K562 (cell line): ENCODE results near the gene GOPC. TPM values are rescaled to one million over a fixed set of nuclear protein-coding genes. Genes with fewer than 3 reads are reported as not detected.

Experiments
- ARID2 ChIP-seq: fragments of 450-650 bp; IDR thresholded peaks from 2 replicates; pipeline ENCODE4 v1.6.1; 2017; ENCODE audit warnings: antibody characterized with exemption, mild to moderate bottlenecking
- BRF2 ChIP-seq: IDR thresholded peaks from 3 replicates; pipeline ENCODE4 v1.6.1; 2011; ENCODE audit warnings: borderline replicate concordance, mild to moderate bottlenecking; ENCODE audit not compliant: insufficient read length, insufficient read depth
- E2F3 ChIP-seq: fragments of 250-450 bp; sonication (Bioruptor Pico); IDR thresholded peaks from 2 replicates; pipeline ENCODE4 v1.4.0; 2020; ENCODE audit warnings: mild to moderate bottlenecking
- FOXJ2 ChIP-seq: fragments of 200-800 bp; sonication (Bioruptor generic); IDR thresholded peaks from 2 replicates; pipeline ENCODE4 v1.6.1; 2016; ENCODE audit warnings: missing genetic modification characterization, missing compliant biosample characterization
- MCM7 ChIP-seq, 2 experiments: fragments of 450-650 bp; IDR thresholded peaks; 2 replicates each; pipeline ENCODE4 v1.6.1; 2016 to 2018
- MECOM ChIP-seq: fragments of 250-450 bp; sonication (Bioruptor Pico); IDR thresholded peaks from 2 replicates; pipeline ENCODE4 v1.8.0; 2022; ENCODE audit warnings: inconsistent platforms
- MYC ChIP-seq, 2 experiments: fragments of 250-450 bp in 1 of 2; sonication (Bioruptor Pico) in 1 of 2; IDR thresholded peaks; 2 replicates each; pipeline versions ENCODE4 v1.5.1 to v1.6.1; 2012 to 2021; ENCODE audit warnings: low read depth in 2 of 2, borderline replicate concordance in 1 of 2, improper control_type of control experiment in 1 of 2, low read length in 1 of 2, mild to moderate bottlenecking in 1 of 2, moderate library complexity in 1 of 2
- NCOA6 ChIP-seq: fragments of 450-650 bp; IDR thresholded peaks from 2 replicates; pipeline ENCODE4 v1.6.1; 2017; ENCODE audit warnings: mild to moderate bottlenecking
- NFATC3 ChIP-seq: fragments of 450-650 bp; IDR thresholded peaks from 2 replicates; pipeline ENCODE4 v1.6.1; 2017; ENCODE audit warnings: mild to moderate bottlenecking
- PHTF2 ChIP-seq: fragments of 250-450 bp; sonication (Bioruptor Pico); IDR thresholded peaks from 2 replicates; pipeline ENCODE4 v1.5.0; 2021; ENCODE audit warnings: mild to moderate bottlenecking
- POLR2H ChIP-seq: IDR thresholded peaks from 2 replicates; pipeline ENCODE4 v1.6.1; 2016; ENCODE audit warnings: missing genetic modification characterization, low read depth, mild to moderate bottlenecking, control low read depth, missing compliant biosample characterization, moderate library complexity
- PPARD ChIP-seq: fragments of 250-450 bp; sonication (Bioruptor Pico); IDR thresholded peaks from 2 replicates; pipeline ENCODE4 v1.8.0; 2022; ENCODE audit warnings: inconsistent platforms, mild to moderate bottlenecking, moderate library complexity
- RNF219 ChIP-seq: fragments of 250-450 bp; sonication (Bioruptor Pico); IDR thresholded peaks from 2 replicates; pipeline ENCODE4 v1.5.0; 2022; ENCODE audit warnings: mild to moderate bottlenecking
- RUNX1 ChIP-seq: sonication (generic); IDR thresholded peaks from 2 replicates; pipeline ENCODE4 v1.6.1; 2016; ENCODE audit warnings: antibody characterized with exemption, low read depth
- TEAD4 ChIP-seq, 2 experiments: sonication (generic) in 1 of 2; formaldehyde crosslinking in 1 of 2; IDR thresholded peaks; 2 replicates each; pipeline versions ENCODE4 v1.6.1 to v1.8.0; 2012 to 2022; ENCODE audit warnings: borderline replicate concordance in 1 of 2, inconsistent platforms in 1 of 2, low read length in 1 of 2, mild to moderate bottlenecking in 1 of 2, missing genetic modification reagents in 1 of 2
- THRB ChIP-seq: fragments of 450-650 bp; formaldehyde crosslinking; conservative IDR thresholded peaks from 2 replicates; pipeline ENCODE4 v1.4.0; 2022; ENCODE audit warnings: mild to moderate bottlenecking, missing genetic modification characterization
- ZBTB5 ChIP-seq: fragments of 450-650 bp; IDR thresholded peaks from 2 replicates; pipeline ENCODE4 v1.6.1; 2017; ENCODE audit warnings: antibody characterized with exemption
- ZNF174 ChIP-seq: fragments of 250-450 bp; sonication (Bioruptor Pico); IDR thresholded peaks from 2 replicates; pipeline ENCODE4 v1.4.0; 2020; ENCODE audit warnings: mild to moderate bottlenecking
- ZNF280A ChIP-seq: fragments of 450-650 bp; IDR thresholded peaks from 2 replicates; pipeline ENCODE4 v1.6.1; 2018; ENCODE audit warnings: mild to moderate bottlenecking, low read depth; ENCODE audit not compliant: partially characterized antibody
- ZNF354B ChIP-seq: fragments of 250-450 bp; sonication (Bioruptor Pico); IDR thresholded peaks from 2 replicates; pipeline ENCODE4 v1.4.0; 2020
- polyA plus RNA-seq, 8 experiments: library from polyadenylated mRNA; depleted of rRNA in 4 of 8; stranded (reverse) in 5 of 8; unstranded in 3 of 8; fragments of >200 nt; fragmentation: Nextera tagmentation in 2 of 8; fragmentation: Illumina TruSeq in 1 of 8; extraction: Ambion mirVana in 2 of 8; extraction: Trizol in 1 of 8; gene quantifications; 2 replicates each; pipeline versions ENCODE4 v1.2.1 to v1.2.3, GENCODE V29; 2011 to 2014; ENCODE audit warnings: inconsistent platforms in 1 of 8, missing spikeins in 1 of 8
- total RNA-seq, 7 experiments: library from RNA; depleted of rRNA in 6 of 7; stranded (reverse); fragments of >200 nt in 6 of 7; fragmentation: Illumina TruSeq in 2 of 7; extraction: Trizol in 2 of 7; gene quantifications; 2 replicates each; pipeline versions ENCODE4 v1.2.1 to v1.2.3, GENCODE V29; 2011 to 2021; ENCODE audit warnings: low replicate concordance in 1 of 7

GOPC gene
- total and polyA plus RNA-seq, 9 of the 15 experiments (the other 6 are each of a cell fraction or from before 2014, with no cell fraction given): 10.0 to 32.2 (median 25.6) TPM

GRCh38 chr6:117602151-117602898 is at the start of gene GOPC (continued):
- TF ChIP-seq POLR2H (tag) (peak; percentile 64; the same call in 1 of the 2 replicates), ZNF174 (CRISPR knock-in tag) (no peak), E2F3 (CRISPR knock-in tag) (no peak), MECOM (no peak), THRB (CRISPR knock-in tag) (no peak), PPARD (CRISPR knock-in tag) (no peak), FOXJ2 (no peak), ARID2 (no peak), NFATC3 (no peak), PHTF2 (CRISPR knock-in tag) (no peak), NCOA6 (no peak), MCM7 (IDR thresholded peaks at IDR 0.05) (no peak), BRF2 (no peak), ZBTB5 (no peak), ZNF354B (CRISPR knock-in tag) (no peak), TEAD4 (IDR thresholded peaks at IDR 0.05; ENCODE audit: low read length) (peak; percentile 39), TEAD4 (CRISPR knock-in tag; IDR thresholded peaks at IDR 0.05; ENCODE audit: borderline replicate concordance) (no peak), ZNF280A (no peak), MYC (IDR thresholded peaks at IDR 0.05; ENCODE audit: low read depth, low read length) (peak; percentile 88), MYC (CRISPR knock-in tag; IDR thresholded peaks at IDR 0.05; ENCODE audit: borderline replicate concordance, low read depth) (peak; percentile 44; the same call in 1 of the 2 replicates), RNF219 (CRISPR knock-in tag) (no peak), RUNX1 (no peak)
